NCI-H2196 (cell line): ENCODE measurements around the gene RAET1G.
"Not testable (repeated sequence)": the region's sequence is repeated elsewhere in the genome, so short reads cannot be mapped to it uniquely, and the experiment has no call there.

Source experiments
- DNase-seq: peaks from one replicate; lab custom pipeline; 2025; ENCODE audit not compliant: unreplicated experiment; lab: John Stamatoyannopoulos, UW

The RAET1G gene, protein sequence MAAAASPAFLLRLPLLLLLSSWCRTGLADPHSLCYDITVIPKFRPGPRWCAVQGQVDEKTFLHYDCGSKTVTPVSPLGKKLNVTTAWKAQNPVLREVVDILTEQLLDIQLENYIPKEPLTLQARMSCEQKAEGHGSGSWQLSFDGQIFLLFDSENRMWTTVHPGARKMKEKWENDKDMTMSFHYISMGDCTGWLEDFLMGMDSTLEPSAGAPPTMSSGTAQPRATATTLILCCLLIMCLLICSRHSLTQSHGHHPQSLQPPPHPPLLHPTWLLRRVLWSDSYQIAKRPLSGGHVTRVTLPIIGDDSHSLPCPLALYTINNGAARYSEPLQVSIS

DNA sequence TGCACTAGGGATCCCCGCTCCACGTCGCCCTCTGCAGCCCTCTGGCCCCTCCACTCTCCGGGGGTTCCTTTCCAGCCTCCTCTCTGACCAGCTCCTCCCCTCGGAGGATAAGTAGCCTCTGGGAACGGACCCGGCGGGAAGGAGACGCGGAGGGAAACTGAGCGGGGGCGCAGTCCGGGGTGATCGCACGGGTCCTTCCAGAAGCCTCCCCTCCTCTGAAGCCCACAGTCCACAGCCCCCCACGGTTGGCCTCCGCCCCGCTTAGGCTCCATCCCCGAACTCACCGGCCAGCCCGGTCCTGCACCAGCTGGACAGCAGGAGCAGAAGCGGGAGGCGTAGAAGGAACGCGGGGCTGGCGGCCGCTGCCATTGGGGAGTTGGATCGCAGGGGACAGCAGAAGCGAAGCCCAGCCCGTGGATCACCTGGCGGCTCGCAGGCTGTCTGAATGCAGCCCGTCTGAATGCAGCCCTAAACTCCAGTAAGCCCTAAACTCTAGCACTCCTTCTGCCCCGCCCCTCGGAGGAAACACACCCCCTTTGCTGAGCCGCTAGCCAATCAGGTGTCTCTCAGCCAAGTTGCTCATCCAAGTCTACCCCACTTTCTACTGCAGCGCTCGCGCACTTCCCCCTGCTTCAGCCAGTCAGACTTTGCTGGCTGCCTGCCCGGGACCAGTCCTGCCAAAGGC, at the start of gene RAET1G:
TSS of gene RAET1G (minus strand) at position 480 of the 685 bp plus-strand sequence. CDS start at position 369, 111 bp downstream.
- peak; percentile 59 for DNase-seq

DNA sequence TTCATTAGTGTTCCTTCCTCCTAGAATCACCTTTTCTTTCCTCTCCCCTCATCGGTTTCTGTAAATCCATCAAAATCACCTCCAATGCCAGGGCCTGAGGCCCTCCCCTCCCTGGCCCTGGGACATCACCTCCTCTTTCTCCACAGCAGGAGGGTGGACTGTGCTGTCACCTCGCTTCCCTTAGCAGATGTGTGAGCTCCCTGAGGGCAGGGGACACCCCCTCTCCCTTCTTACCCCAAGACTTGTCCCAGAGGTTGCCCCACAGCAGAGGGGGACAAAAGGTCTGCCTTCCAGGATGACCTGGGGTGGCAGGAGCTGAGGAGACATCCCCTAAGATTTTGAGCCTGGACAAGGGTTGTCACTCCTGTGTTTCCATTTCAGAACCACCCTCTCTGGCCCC, 46.7 kb upstream of the RAET1G start:
- DNase-seq: no peak

DNA sequence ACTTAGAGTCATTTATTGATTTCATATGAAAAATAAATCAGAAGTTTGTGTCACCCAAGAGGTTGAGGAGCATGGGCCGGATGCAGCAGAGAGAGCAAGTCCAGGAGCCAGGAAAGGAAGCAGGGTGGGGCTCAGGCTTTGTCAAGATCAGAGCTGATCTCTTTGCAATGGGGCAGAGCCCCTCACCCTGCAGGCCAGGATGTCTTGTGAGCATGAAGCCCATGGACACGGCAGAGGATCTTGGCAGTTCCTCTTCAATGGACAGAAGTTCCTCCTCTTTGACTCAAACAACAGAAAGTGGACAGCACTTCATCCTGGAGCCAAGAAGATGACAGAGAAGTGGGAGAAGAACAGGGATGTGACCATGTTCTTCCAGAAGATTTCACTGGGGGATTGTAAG, 46.0 kb upstream of the RAET1G start:
- not testable (repeated sequence) for DNase-seq

DNA sequence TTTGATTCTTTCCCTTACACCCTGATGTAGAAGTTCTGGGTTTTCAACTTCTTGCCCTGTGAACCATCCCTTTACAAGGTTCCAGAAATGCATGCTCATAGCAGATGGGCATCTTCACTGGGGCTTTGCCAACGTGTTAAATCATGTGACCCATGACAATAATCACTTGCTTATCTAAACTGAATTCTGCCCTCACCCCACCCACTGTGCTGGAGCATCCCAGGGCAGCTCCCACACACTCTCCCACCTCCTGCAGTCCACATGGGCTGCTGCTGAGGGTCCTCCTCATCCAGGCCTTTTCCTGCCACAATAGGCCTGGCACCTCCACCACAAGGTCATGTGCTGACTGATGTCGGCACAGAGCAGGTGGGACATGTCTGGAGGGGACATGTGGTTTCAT, 45.1 kb upstream of the RAET1G start:
- DNase-seq: not testable (repeated sequence)

DNA sequence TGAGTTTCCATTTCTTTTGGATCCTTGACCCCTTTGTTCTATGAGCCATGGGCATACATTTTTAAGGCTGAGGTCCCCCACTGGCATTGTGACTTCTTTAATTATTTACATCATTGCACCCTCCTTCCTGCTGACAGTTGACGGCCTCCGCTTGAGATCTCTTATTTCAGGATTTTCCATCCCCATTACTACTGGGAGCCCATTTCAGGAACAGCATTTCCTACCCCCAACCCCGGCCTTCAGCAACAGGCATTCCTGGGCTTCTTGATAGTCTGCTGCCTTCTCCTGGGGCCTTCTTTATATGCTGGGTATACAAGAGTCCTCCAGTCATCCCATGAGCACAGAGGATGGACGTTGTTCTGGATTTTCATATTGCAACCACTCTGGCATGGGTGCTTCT, 44.7 kb upstream of the RAET1G start:
- DNase-seq: no peak

DNA sequence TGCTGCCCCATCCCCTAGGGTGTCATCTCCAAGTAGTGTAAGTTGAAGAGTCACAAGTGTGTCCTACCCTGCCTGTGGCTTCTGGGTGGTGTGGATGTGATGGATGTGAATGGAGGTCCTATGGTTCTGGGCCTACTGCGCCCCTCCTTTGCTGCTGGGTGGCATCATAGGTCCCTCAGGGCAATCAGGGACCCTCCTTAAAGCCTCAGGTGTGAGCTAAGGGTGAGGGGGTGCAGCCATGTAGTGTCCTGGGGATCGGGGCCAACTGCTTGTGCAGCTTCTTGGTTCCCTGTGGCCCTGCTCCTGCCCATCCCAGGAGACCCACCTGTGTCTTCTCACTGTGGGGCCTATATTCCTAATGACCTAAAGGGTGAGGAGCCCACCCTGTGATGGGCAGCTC, 43.4 kb upstream of the RAET1G start:
- DNase-seq: not testable (repeated sequence)

DNA sequence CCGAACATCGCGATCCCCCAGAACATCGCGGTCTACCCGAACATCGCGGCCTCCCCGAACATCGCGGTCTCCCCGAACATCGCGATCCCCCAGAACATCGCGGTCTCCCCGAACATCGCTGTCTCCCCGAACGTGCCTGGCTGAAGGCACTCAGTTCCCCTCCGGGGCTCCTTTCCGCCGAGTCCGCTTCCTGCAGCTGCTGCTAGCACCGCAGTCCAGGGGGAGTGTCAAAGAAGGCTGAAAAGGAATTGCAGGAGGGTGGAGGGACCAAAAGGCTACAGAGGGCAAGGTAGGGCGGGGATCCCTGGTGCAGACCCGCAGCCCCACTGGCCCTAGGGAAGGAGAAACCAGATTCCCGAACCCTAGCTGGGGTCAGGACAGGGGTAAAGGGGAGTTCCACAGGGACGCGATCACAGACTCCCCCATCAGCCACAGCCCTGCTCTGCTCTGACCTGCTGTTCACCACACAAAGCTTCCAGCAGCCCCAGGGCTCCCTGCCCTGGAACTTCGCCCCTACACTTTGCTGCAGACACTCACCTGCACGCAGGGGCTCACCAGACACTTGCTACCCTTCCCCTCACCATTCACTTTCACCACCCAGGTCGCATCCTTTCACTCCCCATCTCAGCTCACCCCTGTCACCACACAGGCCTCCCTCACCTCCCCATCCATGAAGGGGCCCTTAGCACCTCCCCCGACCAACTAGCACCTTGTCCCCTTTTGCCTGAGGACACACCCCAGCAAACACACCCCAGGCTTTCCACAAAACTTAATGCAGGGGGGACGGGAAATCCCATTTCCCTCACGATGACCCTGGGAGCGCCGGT, 42.5 kb upstream of the RAET1G start:
- DNase-seq: no peak

DNA sequence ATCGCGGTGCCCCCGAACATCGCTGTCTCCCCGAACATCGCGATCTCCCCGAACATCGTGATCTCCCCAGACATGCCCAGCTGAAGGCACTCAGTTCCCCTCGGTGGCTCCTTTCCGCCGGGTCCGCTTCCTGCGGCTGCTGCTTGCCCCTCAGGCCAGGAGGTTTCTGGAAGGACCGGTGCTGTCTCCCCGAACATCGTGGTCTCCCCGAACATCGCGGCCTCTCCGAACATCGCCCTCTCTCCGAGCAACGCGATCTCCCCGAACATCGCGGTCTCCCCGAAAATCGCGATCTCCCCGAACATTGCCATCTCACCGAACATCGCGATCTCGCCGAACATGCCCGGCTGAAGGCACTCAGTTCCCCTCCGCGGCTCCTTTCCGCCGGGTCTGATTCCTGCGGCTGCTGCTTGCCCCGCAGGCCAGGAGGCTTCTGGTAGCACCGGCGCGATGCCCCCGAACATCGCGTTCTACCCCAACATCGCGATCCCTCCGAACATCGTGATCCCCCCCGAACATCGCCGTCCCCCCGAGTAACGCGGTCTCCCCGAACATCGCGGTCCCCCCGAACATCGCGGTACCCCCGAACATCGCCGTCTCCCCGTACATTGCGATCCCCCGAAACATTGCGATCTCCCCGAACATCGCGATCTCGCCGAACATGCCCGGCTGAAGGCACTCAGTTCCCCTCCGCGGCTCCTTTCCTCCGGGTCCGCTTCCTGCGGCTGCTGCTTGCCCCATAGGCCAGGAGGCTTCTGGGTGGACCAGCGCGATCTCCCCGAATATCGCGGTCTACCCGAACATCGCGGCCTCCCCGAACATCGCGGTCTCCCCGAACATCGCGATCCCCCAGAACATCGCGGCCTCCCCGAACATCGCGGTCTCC, 41.6 kb upstream of the RAET1G start:
- DNase-seq: no peak

DNA sequence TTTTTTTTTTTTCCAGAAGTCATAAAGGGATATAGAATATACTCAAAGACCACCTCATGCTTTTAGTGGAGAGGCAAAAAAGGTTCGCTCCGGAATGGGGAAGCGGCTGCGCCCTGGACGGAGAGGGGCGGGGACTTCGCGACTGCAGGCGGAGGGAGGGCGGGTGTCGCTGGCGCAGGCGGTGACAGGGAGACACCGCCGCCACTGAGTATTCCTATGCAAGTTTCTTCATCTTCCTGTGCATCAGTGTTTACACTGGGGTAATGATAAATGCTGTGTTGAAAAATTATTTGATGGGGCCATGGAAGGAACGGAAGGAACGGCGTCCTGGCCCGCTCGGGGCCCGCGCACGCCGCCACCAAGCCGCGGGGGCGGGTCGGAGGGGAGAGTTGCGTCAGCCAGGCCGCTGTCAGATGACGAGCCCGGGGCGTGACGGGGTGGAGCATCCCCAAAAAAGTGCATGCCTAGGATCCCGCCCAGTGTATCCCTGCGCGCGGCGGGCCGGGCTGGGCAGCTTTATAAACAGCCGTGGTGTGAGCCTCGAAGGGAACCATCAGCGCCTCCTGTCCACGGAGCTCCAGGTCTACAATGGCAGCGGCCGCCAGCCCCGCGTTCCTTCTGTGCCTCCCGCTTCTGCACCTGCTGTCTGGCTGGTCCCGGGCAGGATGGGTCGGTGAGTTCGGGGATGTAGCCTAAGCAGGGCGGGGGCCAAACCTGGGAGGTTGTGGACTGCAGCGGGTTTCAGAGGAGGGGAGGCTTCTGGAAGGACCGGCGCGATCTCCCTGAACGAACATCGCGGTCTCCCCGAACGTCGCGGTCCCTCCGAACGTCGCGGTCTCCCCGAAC, 40.8 kb upstream of the RAET1G start, which contains the start of gene ULBP1:
TSS of gene ULBP1 (plus strand) at position 482 of the 846 bp plus-strand sequence. CDS start at position 589, 107 bp downstream.
- DNase-seq: peak; percentile 80

DNA sequence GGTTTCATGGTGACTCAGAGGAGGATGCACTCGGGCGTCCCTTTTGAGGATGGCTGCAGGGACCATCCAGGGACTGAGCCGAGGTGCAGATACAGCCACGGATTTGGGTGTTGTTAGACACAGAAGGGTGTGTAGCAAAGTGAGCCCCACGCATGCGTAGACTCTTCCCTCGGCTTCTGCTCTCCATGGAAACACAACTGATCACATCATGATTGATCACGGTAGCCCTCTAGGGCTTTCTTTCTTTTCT, 40.2 kb upstream of the RAET1G start:
- DNase-seq: peak; percentile 61

DNA sequence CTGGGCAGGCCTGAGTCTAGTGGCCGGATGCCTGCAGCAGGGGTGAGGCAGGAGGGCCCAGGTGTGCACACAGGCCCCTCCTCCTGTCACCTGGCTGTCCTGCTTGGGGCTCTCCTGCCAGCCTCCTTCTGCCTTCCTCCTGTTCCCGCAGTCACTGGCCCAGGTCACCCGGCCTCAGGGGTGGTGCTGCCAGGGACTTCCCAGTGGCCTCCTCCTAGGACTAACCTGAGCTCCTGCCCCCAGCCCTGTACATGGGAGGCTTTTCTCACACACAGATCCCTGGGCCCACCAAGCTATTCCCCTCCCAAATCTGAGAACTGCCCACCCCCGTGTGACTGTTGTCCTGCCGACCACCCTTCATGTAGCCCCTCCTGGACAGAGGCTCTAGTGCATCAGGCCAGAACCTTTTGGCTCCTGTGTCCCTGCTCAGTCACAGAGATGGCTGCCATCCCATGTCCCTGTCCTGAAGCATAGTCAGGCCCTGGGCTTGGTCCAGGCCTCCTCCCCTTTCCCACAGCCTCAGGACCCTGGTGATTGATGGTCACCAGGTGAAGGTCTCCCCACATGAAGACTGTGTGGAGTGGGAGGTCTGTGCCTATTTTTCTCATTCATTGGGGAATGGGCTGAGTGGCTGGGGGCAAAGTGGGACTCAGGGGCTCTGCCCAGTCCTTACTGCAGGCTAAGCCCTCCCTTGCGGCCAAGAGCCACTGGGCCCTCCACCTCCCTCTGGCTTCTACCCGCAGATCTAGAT, 39.7 kb upstream of the RAET1G start:
- no peak for DNase-seq

DNA sequence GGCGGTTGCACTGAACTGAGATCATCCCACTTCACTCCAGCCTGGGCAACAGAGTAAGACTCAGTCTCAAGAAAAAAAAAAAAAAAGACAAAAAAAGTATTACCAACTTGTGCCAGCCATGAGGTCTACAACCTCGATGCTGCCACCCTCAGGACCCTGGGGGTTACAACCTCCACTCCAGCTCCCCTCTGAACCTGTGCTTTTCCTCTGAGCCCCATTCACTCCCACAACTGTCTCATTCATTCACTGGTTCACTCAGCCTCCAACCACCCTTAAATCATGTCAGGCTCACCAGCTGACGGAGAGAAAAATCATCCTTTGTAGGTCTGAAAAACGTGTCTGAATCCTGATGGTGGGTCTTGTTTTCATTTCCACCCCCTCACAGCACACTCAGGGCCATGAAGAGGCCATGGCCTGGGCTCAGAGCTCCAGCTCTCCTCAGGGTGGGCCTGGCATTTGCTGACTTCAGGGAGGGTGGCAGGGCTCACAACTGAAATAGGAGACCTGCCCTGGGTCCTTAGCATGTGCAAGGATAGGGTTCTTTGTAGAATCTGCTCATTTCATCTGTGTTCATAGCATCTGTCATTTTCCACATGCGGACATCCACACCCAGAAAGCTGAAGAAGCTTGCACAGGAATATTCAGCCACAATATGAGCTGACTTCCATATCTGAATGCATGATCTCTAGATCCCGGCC, 39.0 kb upstream of the RAET1G start:
- DNase-seq: no peak

DNA sequence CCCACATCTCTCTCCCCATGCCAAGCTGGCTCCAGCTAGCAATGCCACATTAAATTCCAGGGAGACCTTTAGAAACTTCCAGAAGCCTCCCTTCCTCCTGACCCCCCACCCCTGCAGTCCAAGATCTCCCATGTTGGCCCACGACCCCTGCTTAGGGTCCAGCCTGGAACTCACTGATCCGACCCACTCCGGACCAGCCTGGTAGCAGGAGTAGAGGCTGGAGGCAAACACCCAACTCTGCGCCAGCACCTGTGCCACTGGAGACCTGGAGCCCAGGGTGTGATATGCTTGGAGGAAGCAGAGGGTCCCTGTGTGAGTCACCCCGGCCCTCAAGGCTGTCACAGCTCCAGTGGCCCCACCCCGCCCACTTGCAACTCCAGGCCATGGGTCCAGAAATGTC, 37.6 kb upstream of the RAET1G start:
- no peak for DNase-seq

DNA sequence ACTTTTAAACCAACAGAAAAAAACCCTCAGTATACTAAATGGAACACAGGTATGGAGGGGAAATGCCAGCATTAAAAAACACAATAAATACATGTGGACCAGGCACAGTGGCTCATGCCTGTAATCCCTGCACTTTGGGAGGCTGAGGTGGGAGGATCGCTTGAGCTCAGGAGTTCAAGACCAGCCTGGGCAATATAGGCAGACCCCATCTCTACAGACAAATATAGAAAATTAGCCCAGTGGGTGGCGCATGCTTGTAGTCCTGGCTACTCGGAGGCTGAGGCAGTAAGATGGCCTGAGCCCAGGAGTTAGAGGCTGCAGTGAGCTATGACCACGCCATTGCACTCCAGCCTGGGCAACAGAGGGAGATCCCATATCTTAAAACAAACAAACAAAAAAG, 36.9 kb upstream of the RAET1G start:
- DNase-seq: not testable (repeated sequence)

DNA sequence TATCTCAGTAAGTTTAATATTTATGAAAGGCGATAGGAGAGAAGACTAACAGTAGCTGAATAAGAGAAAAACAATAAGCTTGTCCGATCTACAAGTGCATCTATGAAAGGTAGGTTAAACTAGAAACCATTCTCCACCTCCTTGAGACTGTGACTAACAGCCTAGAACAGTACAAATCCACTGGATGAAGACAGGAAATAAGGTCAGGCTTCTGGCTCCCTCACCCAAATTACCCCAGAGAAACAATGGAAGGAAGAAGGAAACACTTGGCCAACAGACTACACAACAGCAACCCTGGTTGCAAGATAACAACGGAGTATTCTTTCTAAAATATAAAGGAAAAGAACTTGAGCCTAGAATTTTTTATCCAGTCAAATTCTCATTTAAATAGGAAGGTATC, 35.2 kb upstream of the RAET1G start:
- not testable (repeated sequence) for DNase-seq

DNA sequence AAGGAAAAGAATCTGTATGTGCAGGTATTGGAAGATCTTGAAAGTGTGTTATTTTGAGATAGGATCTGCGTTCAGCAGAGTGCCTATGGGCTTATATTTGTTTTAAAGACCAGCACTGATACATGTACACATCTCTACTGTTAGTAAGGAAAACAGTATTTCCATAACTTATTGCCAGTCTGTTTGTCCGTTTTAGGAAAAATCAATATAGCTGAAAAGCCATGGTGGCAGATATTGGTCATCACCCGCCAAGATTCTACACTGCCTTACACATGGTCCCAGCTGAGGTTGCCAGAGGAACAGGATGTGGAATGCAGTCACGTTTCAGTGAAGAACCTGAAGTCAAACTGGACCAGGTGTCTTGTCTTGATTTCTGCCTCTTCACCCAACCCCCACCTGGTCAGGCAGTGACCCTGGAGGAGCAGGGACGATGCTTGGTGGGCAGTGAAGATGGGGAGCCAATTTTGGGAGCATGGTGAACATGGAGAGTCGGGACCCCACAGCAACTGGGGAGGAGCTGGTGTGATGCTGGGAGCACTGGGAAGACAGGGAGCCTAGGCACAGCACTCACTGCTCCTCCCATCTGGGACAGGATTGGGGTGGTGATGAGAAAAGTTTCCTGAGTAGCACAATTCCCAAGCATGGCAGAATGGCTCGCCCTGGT, 32.9 kb upstream of the RAET1G start:
- DNase-seq: not testable (repeated sequence)

DNA sequence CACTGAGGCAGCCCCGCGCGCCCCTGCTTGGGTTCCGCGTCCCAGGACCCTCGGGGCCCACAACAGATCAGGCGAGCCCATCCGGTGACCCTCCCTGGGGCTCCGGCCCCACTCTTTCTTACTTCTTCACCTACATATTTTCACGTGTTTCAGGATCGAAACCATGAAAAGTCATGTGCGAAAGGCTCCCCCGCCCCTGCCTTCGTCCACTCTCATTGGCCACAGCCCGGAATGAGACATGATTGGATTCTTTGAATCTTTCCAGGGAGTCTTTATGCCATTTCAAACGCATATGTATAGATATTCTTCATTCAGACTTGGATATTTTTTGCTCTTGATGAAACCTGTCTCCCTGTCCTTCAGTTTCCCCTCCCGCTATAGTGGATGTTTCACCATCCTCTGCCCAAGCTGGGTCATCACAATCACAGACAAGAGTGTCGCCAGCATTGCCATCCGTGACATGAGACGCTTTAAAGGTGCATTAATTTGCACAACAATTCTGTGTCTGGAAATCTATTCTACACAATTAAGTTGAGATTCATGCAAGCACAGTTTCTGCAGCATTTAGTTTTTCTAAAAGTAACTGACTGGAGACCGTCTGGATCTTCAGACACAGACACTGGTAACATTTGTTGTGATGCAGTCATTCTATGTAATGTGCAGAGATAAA, 32.2 kb upstream of the RAET1G start:
- DNase-seq: not testable (repeated sequence)
